HepG2 (cell line): ENCODE results near the gene TCF19. TPM values are rescaled to one million over a fixed set of nuclear protein-coding genes. Genes with fewer than 3 reads are reported as not detected.

ENCODE experiments used
- ADNP ChIP-seq: sonication (generic); formaldehyde crosslinking; IDR thresholded peaks from 2 replicates; pipeline ENCODE4 v1.4.0; 2020; ENCODE audit warnings: missing genetic modification reagents
- ATF7 ChIP-seq, 2 experiments: fragments of 450-650 bp in 1 of 2; sonication (generic) in 1 of 2; formaldehyde crosslinking in 1 of 2; IDR thresholded peaks; 2 replicates each; pipeline versions ENCODE4 v1.4.0 to v1.6.1; 2016 to 2020; ENCODE audit warnings: antibody characterized with exemption in 1 of 2, mild to moderate bottlenecking in 1 of 2, missing genetic modification reagents in 1 of 2
- ISL2 ChIP-seq: sonication (generic); formaldehyde crosslinking; IDR thresholded peaks from 2 replicates; pipeline ENCODE4 v1.5.0; 2020; ENCODE audit warnings: missing genetic modification reagents
- ISX ChIP-seq: sonication (generic); formaldehyde crosslinking; conservative IDR thresholded peaks from 2 replicates; pipeline ENCODE4 v1.5.0; 2020; ENCODE audit warnings: missing genetic modification reagents
- PHF20 ChIP-seq: sonication (generic); formaldehyde crosslinking; IDR thresholded peaks from 2 replicates; pipeline ENCODE4 v1.5.0; 2020; ENCODE audit warnings: mild to moderate bottlenecking, missing genetic modification reagents
- TAF1 ChIP-seq: sonication (generic); formaldehyde crosslinking; IDR thresholded peaks from 2 replicates; pipeline ENCODE4 v1.4.0; 2020; ENCODE audit warnings: missing genetic modification reagents
- TCF12 ChIP-seq, 2 experiments: fragments of 450-650 bp in 1 of 2; sonication (generic) in 1 of 2; formaldehyde crosslinking in 1 of 2; IDR thresholded peaks; 2 replicates each; pipeline versions ENCODE4 v1.6.1 to v1.8.0; 2017 to 2022; ENCODE audit warnings: antibody characterized with exemption in 1 of 2, mild to moderate bottlenecking in 1 of 2, missing genetic modification reagents in 1 of 2, moderate library complexity in 1 of 2
- TRIM24 ChIP-seq: sonication (generic); formaldehyde crosslinking; IDR thresholded peaks from 2 replicates; pipeline ENCODE4 v1.8.0; 2022; ENCODE audit warnings: mild to moderate bottlenecking, missing genetic modification reagents
- ZNF557 ChIP-seq: sonication (generic); formaldehyde crosslinking; IDR thresholded peaks from 2 replicates; pipeline ENCODE4 v1.4.0; 2020; ENCODE audit warnings: missing genetic modification reagents
- ZNF605 ChIP-seq: sonication (generic); formaldehyde crosslinking; IDR thresholded peaks from 2 replicates; pipeline ENCODE4 v1.8.0; 2022; ENCODE audit warnings: mild to moderate bottlenecking, missing genetic modification reagents
- ZNF678 ChIP-seq: sonication (generic); formaldehyde crosslinking; IDR thresholded peaks from 2 replicates; pipeline ENCODE4 v1.4.0; 2020; ENCODE audit warnings: mild to moderate bottlenecking, missing genetic modification reagents
- ZNF788 ChIP-seq: sonication (generic); formaldehyde crosslinking; IDR thresholded peaks from 2 replicates; pipeline ENCODE4 v1.5.0; 2020; ENCODE audit warnings: mild to moderate bottlenecking, missing genetic modification reagents, borderline replicate concordance
- polyA plus RNA-seq, 8 experiments: library from polyadenylated mRNA; depleted of rRNA in 3 of 8; stranded (reverse) in 7 of 8; unstranded in 1 of 8; fragments of >200 nt; fragmentation: Illumina TruSeq in 4 of 8; extraction: Trizol in 4 of 8; gene quantifications; 2 replicates each; pipeline versions ENCODE4 v1.2.1 to v1.2.3, GENCODE V29; 2011 to 2016; ENCODE audit warnings: low read depth in 4 of 8, missing spikeins in 1 of 8, mixed read lengths in 1 of 8; ENCODE audit not compliant: insufficient read depth in 1 of 8
- total RNA-seq, 5 experiments: library from RNA; depleted of rRNA; stranded (reverse); fragments of >200 nt; fragmentation: Illumina TruSeq; extraction: Trizol; gene quantifications; 2 replicates each; pipeline ENCODE4 v1.2.3, GENCODE V29; 2016; ENCODE audit warnings: low read depth in 1 of 5
- TF ChIP-seq, protein P1 (sequence below): sonication (generic); formaldehyde crosslinking; IDR thresholded peaks from 2 replicates; pipeline ENCODE4 v1.8.1; 2023; ENCODE audit warnings: mild to moderate bottlenecking, missing genetic modification reagents
- TF ChIP-seq, protein P2 (sequence below): sonication (generic); formaldehyde crosslinking; IDR thresholded peaks from 2 replicates; pipeline ENCODE4 v1.4.0; 2020; ENCODE audit warnings: mild to moderate bottlenecking, missing genetic modification reagents
- TF ChIP-seq, protein P3 (sequence below): sonication (generic); formaldehyde crosslinking; IDR thresholded peaks from 2 replicates; pipeline ENCODE4 v1.9.0; 2021; ENCODE audit warnings: missing genetic modification reagents, borderline replicate concordance
- TF ChIP-seq, protein P4 (sequence below): sonication (generic); formaldehyde crosslinking; IDR thresholded peaks from 2 replicates; pipeline ENCODE4 v1.5.0; 2020; ENCODE audit warnings: missing genetic modification reagents
- TF ChIP-seq, protein P5 (sequence below): sonication (generic); formaldehyde crosslinking; IDR thresholded peaks from 2 replicates; pipeline ENCODE4 v1.5.0; 2020; ENCODE audit warnings: missing genetic modification reagents

Gene TCF19
- total and polyA plus RNA-seq, 2 of the 13 experiments (the other 11 are each of a cell fraction or from before 2014, with no cell fraction given): 4.9 to 22.2 TPM

DNA sequence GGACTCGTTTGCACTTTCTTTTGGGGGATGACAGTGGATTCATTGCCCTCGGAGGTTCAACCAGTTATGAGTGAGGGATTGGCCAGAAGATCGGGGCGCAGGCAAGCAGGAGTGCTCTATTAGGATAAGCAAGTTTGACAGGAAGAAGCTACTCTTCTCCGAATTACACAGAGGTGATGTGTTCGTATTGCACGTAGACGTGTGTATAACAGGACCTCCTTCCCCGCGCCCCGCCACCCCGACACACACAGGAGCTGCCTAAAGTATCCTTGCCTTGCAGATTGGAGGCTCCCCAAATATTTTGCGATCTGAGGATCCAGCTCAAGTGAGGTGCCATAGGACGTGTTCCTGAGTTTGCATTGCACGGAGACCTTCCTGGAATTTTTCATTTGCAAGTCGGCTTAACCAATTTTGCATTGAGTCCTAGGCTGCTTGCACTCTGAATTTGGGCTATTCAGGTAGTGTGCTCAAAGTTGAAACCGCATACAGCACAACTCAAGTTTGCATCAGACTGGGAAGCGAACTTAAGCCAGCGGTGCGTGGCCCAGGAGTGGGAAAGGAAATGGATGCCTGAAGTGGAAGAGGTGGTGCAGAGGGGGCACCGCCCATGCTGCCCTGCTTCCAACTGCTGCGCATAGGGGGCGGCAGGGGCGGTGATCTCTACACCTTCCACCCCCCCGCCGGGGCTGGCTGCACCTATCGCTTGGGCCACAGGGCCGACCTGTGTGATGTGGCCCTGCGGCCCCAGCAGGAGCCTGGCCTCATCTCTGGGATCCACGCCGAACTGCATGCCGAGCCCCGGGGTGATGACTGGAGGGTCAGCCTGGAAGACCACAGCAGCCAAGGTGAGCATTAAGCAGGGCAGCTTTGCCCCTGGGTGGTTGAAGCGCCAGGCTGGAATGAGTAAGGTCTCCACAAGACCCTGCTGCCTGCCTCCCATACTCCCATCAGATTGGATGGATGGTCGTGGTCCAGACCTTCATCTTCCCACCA is 770 bp downstream of the TCF19 start (continued):
- TF ChIP-seq PHF20 (CRISPR knock-in tag): peak; percentile 6
- TF ChIP-seq ADNP: 0 out of 2 replicates have a peak, but pooled peaks have one; percentile 26
- no peak for TF ChIP-seq ZNF678 (CRISPR knock-in tag)
- TF ChIP-seq ZNF788 (CRISPR knock-in tag): no peak
- no peak for TF ChIP-seq ATF7 (IDR thresholded peaks at IDR 0.05)
- no peak for TF ChIP-seq ATF7 (CRISPR knock-in tag; IDR thresholded peaks at IDR 0.05)
- no peak for TF ChIP-seq ISX
- no peak for TF ChIP-seq TCF12 (IDR thresholded peaks at IDR 0.05)
- TF ChIP-seq TCF12 (CRISPR knock-in tag; IDR thresholded peaks at IDR 0.05): no peak
- TF ChIP-seq, protein P1, sequence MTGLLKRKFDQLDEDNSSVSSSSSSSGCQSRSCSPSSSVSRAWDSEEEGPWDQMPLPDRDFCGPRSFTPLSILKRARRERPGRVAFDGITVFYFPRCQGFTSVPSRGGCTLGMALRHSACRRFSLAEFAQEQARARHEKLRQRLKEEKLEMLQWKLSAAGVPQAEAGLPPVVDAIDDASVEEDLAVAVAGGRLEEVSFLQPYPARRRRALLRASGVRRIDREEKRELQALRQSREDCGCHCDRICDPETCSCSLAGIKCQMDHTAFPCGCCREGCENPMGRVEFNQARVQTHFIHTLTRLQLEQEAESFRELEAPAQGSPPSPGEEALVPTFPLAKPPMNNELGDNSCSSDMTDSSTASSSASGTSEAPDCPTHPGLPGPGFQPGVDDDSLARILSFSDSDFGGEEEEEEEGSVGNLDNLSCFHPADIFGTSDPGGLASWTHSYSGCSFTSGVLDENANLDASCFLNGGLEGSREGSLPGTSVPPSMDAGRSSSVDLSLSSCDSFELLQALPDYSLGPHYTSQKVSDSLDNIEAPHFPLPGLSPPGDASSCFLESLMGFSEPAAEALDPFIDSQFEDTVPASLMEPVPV (CRISPR knock-in tag): 0 out of 2 replicates have a peak, but pooled peaks have one; percentile 49
- 0 out of 2 replicates have a peak, but pooled peaks have one; percentile 55 for TF ChIP-seq ZNF557 (CRISPR knock-in tag)
- TF ChIP-seq TRIM24: no peak
- TF ChIP-seq, protein P2, sequence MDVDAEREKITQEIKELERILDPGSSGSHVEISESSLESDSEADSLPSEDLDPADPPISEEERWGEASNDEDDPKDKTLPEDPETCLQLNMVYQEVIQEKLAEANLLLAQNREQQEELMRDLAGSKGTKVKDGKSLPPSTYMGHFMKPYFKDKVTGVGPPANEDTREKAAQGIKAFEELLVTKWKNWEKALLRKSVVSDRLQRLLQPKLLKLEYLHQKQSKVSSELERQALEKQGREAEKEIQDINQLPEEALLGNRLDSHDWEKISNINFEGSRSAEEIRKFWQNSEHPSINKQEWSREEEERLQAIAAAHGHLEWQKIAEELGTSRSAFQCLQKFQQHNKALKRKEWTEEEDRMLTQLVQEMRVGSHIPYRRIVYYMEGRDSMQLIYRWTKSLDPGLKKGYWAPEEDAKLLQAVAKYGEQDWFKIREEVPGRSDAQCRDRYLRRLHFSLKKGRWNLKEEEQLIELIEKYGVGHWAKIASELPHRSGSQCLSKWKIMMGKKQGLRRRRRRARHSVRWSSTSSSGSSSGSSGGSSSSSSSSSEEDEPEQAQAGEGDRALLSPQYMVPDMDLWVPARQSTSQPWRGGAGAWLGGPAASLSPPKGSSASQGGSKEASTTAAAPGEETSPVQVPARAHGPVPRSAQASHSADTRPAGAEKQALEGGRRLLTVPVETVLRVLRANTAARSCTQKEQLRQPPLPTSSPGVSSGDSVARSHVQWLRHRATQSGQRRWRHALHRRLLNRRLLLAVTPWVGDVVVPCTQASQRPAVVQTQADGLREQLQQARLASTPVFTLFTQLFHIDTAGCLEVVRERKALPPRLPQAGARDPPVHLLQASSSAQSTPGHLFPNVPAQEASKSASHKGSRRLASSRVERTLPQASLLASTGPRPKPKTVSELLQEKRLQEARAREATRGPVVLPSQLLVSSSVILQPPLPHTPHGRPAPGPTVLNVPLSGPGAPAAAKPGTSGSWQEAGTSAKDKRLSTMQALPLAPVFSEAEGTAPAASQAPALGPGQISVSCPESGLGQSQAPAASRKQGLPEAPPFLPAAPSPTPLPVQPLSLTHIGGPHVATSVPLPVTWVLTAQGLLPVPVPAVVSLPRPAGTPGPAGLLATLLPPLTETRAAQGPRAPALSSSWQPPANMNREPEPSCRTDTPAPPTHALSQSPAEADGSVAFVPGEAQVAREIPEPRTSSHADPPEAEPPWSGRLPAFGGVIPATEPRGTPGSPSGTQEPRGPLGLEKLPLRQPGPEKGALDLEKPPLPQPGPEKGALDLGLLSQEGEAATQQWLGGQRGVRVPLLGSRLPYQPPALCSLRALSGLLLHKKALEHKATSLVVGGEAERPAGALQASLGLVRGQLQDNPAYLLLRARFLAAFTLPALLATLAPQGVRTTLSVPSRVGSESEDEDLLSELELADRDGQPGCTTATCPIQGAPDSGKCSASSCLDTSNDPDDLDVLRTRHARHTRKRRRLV: no peak
- TF ChIP-seq, protein P3, sequence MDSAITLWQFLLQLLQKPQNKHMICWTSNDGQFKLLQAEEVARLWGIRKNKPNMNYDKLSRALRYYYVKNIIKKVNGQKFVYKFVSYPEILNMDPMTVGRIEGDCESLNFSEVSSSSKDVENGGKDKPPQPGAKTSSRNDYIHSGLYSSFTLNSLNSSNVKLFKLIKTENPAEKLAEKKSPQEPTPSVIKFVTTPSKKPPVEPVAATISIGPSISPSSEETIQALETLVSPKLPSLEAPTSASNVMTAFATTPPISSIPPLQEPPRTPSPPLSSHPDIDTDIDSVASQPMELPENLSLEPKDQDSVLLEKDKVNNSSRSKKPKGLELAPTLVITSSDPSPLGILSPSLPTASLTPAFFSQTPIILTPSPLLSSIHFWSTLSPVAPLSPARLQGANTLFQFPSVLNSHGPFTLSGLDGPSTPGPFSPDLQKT (CRISPR knock-in tag): no peak
- no peak for TF ChIP-seq ZNF605
- TF ChIP-seq, protein P4, sequence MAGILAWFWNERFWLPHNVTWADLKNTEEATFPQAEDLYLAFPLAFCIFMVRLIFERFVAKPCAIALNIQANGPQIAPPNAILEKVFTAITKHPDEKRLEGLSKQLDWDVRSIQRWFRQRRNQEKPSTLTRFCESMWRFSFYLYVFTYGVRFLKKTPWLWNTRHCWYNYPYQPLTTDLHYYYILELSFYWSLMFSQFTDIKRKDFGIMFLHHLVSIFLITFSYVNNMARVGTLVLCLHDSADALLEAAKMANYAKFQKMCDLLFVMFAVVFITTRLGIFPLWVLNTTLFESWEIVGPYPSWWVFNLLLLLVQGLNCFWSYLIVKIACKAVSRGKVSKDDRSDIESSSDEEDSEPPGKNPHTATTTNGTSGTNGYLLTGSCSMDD: no peak
- peak; percentile 44; the same call in 1 of the 2 replicates for TF ChIP-seq TAF1 (CRISPR knock-in tag)
- TF ChIP-seq, protein P5, sequence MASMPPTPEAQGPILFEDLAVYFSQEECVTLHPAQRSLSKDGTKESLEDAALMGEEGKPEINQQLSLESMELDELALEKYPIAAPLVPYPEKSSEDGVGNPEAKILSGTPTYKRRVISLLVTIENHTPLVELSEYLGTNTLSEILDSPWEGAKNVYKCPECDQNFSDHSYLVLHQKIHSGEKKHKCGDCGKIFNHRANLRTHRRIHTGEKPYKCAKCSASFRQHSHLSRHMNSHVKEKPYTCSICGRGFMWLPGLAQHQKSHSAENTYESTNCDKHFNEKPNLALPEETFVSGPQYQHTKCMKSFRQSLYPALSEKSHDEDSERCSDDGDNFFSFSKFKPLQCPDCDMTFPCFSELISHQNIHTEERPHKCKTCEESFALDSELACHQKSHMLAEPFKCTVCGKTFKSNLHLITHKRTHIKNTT (CRISPR knock-in tag): peak; percentile 65; the same call in 1 of the 2 replicates
- no peak for TF ChIP-seq ISL2 (CRISPR knock-in tag)
